SK-N-SH (cell line): ENCODE results near the gene GPR15. TPM values are rescaled to one million over a fixed set of nuclear protein-coding genes. Genes with fewer than 3 reads are reported as not detected.

Source experiments
- CTCF ChIA-PET: fragments of 300-600, 350-600 bp; formaldehyde crosslinking; extraction: SDS; loops from one replicate; lab custom pipeline; 2021; lab: Yijun Ruan, JAX
- POLR2A ChIA-PET: fragments of 350-600 bp; sonication (Branson Sonifier 250); formaldehyde crosslinking; extraction: SDS; loops from one replicate; lab custom pipeline; 2020; ENCODE audit warnings: antibody characterized with exemption, inconsistent platforms; lab: Yijun Ruan, JAX
- DNase-seq: peaks from one replicate; pipeline ENCODE4 v3.0.0; 2012
- H2AFZ ChIP-seq: fragments of 200-600 bp; sonication (generic); 2 replicates; pipeline ENCODE4 v1.8.1; 2016; ENCODE audit warnings: antibody characterized with exemption, mild to moderate bottlenecking, low read depth
- H3F3A ChIP-seq: fragments of 200-600 bp; sonication (generic); replicated peaks from 2 replicates; pipeline ENCODE3; 2016; ENCODE audit warnings: antibody characterized with exemption, mild to moderate bottlenecking; ENCODE audit not compliant: insufficient read depth
- H3K27ac ChIP-seq, 2 experiments: fragments of 200-500 bp in 1 of 2; fragments of 200-600 bp in 1 of 2; sonication (Bioruptor generic) in 1 of 2; sonication (generic), shearing (Covaris generic) in 1 of 2; 2 replicates each; pipeline versions ENCODE4 v1.5.1 to v1.6.1; 2014 to 2016; ENCODE audit warnings: low read depth in 2 of 2, inconsistent platforms in 1 of 2, low read length in 1 of 2, mild to moderate bottlenecking in 1 of 2, mixed read lengths in 1 of 2
- H3K27me3 ChIP-seq: fragments of 200-600 bp; sonication (generic), shearing (Covaris generic); 2 replicates; pipeline ENCODE4 v1.6.1; 2016; ENCODE audit warnings: mixed run types; ENCODE audit not compliant: insufficient read depth
- H3K36me3 ChIP-seq, 2 experiments: fragments of 200-500 bp in 1 of 2; fragments of 200-600 bp in 1 of 2; sonication (Bioruptor generic) in 1 of 2; sonication (generic) in 1 of 2; replicated peaks in 1 of 2; 2 replicates each; pipeline versions ENCODE3 to v1.5.1; 2014 to 2016; ENCODE audit warnings: low read length in 1 of 2, mild to moderate bottlenecking in 1 of 2; ENCODE audit not compliant: insufficient read depth in 2 of 2, control insufficient read depth in 1 of 2
- H3K4me1 ChIP-seq, 2 experiments: fragments of 200-500 bp in 1 of 2; fragments of 200-600 bp in 1 of 2; sonication (Bioruptor generic) in 1 of 2; sonication (generic), shearing (Covaris generic) in 1 of 2; 2 replicates each; pipeline versions ENCODE4 v1.5.1 to v1.6.1; 2014 to 2016; ENCODE audit warnings: low read depth in 1 of 2, low read length in 1 of 2, mixed run types in 1 of 2; ENCODE audit not compliant: insufficient read depth in 2 of 2, control insufficient read depth in 1 of 2
- H3K4me2 ChIP-seq: fragments of 200-600 bp; sonication (generic), shearing (Covaris generic); 2 replicates; pipeline ENCODE4 v1.6.1; 2017; ENCODE audit warnings: mixed run types
- H3K4me3 ChIP-seq, 2 experiments: fragments of 200-500 bp in 1 of 2; fragments of 200-600 bp in 1 of 2; sonication (Bioruptor generic) in 1 of 2; sonication (generic), shearing (Covaris generic) in 1 of 2; 2 replicates each; pipeline versions ENCODE4 v1.5.1 to v1.8.1; 2014 to 2016; ENCODE audit warnings: low read depth in 2 of 2, inconsistent platforms in 1 of 2, low read length in 1 of 2, mild to moderate bottlenecking in 1 of 2, mixed read lengths in 1 of 2, moderate library complexity in 1 of 2
- H3K79me2 ChIP-seq: fragments of 200-600 bp; sonication (generic); 2 replicates; pipeline ENCODE4 v1.8.1; 2017; ENCODE audit warnings: mild to moderate bottlenecking; ENCODE audit not compliant: insufficient read depth
- H3K9ac ChIP-seq: fragments of 200-600 bp; sonication (generic); 2 replicates; pipeline ENCODE4 v1.6.1; 2017; ENCODE audit warnings: mixed run types
- H3K9me2 ChIP-seq: fragments of 200-600 bp; sonication (generic); 2 replicates; pipeline ENCODE4 v1.6.1; 2017; ENCODE audit warnings: mixed run types
- H3K9me3 ChIP-seq: fragments of 200-600 bp; sonication (generic); 2 replicates; pipeline ENCODE4 v1.6.1; 2017; ENCODE audit warnings: mixed run types, mild to moderate bottlenecking, moderate library complexity
- H4K20me1 ChIP-seq: fragments of 200-600 bp; sonication (generic); 2 replicates; pipeline ENCODE4 v1.6.1; 2017; ENCODE audit warnings: mild to moderate bottlenecking, mixed run types; ENCODE audit not compliant: insufficient read depth
- CHD2 ChIP-seq: fragments of 150-350 bp; IDR thresholded peaks from 2 replicates; pipeline ENCODE4 v1.6.1; 2018; ENCODE audit warnings: low read length; ENCODE audit not compliant: partially characterized antibody
- FOXJ3 ChIP-seq: sonication (generic); formaldehyde crosslinking; IDR thresholded peaks from 2 replicates; pipeline ENCODE4 v1.5.1; 2020; ENCODE audit warnings: mild to moderate bottlenecking, missing genetic modification reagents
- GABPA ChIP-seq: IDR thresholded peaks from 2 replicates; pipeline ENCODE4 v1.4.0; 2012; ENCODE audit warnings: low read depth, mild to moderate bottlenecking
- NFIC ChIP-seq: IDR thresholded peaks from 2 replicates; pipeline ENCODE4 v1.4.0; 2012; ENCODE audit warnings: borderline replicate concordance
- NRF1 ChIP-seq: IDR thresholded peaks from 2 replicates; pipeline ENCODE4 v1.6.1; 2012; ENCODE audit warnings: low read depth, mild to moderate bottlenecking, low read length
- RCOR1 ChIP-seq: fragments of 150-350 bp; IDR thresholded peaks from 2 replicates; pipeline ENCODE4 v1.6.1; 2017; ENCODE audit warnings: antibody characterized with exemption, low read length
- REST ChIP-seq: IDR thresholded peaks from 2 replicates; pipeline ENCODE4 v1.6.1; 2012; ENCODE audit warnings: mild to moderate bottlenecking, low read depth, low read length, moderate library complexity
- SIN3A ChIP-seq: IDR thresholded peaks from 2 replicates; pipeline ENCODE4 v1.6.1; 2012; ENCODE audit warnings: low read depth, mild to moderate bottlenecking, low read length, moderate library complexity, borderline replicate concordance
- TAF1 ChIP-seq: IDR thresholded peaks from 2 replicates; pipeline ENCODE4 v1.6.1; 2012; ENCODE audit warnings: low read depth, mild to moderate bottlenecking, low read length, moderate library complexity, borderline replicate concordance
- TCF12 ChIP-seq: IDR thresholded peaks from 2 replicates; pipeline ENCODE4 v1.4.0; 2012
- YY1 ChIP-seq: IDR thresholded peaks from 2 replicates; pipeline ENCODE4 v1.4.0; 2012; ENCODE audit warnings: low read depth, mild to moderate bottlenecking
- WGBS: methylation state at CpG from one replicate; pipeline ENCODE4 v1.1.6; 2017; ENCODE audit warnings: low lambda C conversion rate; 5-methylcytosine and 5-hydroxymethylcytosine counted together
- polyA plus RNA-seq, 3 experiments: library from polyadenylated mRNA; depleted of rRNA; stranded (reverse); fragments of >200 nt; gene quantifications; 2 replicates each; pipeline ENCODE4 v1.2.3, GENCODE V29; 2012
- TF ChIP-seq, protein P1 (sequence below): IDR thresholded peaks from 2 replicates; pipeline ENCODE4 v1.4.0; 2012; ENCODE audit warnings: low read depth
- TF ChIP-seq, protein P2 (sequence below): IDR thresholded peaks from 2 replicates; pipeline ENCODE4; 2012

The GPR15 gene
- polyA plus RNA-seq, 1 of the 3 experiments (the other 2 are of a cell fraction): not detected

DNA sequence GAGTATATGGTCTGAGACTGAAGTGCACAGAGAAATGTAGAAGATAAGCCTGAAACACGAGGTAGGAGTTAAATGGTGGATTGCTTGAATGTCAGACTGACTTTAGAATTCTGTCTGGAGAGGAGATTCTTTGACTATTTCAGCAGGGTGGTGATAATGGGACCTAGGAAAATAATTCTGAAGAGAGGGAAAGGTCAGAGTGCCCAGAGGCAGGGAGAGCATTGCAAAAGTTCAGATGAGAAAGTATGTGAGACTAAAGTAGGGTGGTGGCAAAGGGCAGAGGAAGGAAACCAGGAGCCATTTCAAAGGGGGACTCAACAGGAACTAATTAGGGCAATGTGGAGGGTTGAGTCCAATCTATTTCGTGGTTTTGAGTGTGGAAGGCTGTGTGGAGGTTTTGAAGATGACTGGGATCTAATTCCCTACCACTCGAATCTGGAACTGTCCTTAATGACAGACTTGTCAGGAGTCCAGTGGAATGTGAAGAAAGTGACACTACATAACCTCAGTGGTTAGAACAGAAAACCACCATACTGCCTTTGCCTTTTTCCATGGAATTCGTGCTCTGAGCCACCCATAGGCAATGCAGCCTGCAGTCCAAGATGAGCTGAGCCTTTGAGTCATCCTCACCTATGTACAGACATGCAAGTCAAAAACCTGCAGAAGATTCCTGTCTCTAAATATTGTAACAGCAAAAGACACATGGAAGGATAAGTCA is 45.6 kb downstream of the GPR15 start:
- 96% methylated on average over 4 of the region's 4 CpGs for WGBS
- DNase-seq: no peak
- no peaks in the 10 kb centered on the region for H3K4me1 ChIP-seq

DNA sequence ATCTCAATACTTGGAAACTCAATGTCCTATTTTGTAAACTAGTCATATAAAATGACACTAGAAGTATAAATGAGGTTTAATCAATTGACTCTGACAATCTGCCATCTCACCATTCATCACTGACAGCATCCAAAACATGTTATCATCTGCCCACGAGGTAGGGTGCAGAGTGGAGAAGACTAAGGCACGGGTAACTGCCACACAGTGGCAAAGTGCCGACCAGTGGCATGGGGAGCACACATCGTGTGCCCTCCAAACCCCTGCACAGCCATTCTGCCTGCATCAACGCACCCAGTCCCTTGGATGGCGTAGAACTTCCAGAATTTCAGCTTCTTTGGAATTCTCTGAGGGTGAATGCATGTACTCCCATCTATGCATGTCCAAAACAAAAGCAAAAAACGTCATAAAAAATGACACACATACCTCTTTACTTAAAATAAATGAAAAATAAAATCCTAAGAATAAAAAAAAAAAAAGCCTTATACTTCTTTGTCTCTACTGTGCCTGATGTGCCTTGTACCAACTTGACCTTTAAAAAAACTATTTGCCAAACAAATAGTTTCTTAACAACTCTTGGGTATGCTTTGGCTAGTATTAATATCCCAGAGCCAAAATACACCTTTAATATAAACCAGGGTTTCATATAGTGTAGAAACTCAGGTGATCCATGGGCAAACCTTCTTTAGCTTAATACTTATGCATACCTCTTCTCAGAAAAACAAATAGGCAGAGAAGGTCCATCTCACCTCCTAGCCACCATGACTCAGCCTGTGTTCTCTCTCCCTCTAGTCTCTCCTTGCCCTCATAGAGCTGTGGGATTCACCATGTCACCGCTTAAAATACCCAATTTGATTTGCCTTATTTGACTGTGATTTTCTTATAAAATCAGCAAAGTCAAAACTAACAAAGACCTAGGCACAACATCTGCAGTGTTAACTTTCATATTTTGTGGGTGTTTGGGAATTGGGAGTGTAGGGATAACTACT is 48.9 kb downstream of the GPR15 start:
- ChIA-PET POLR2A (no interaction called here), CTCF (interaction anchor here (1.0 to 1.1 kb wide), 3 partner anchors 17 to 541 kb away, joined by 3 to 4 read pairs (median 3); no protein-coding TSS in a partner anchor)
- Histone ChIP-seq H3K27me3 (no peaks in the 10 kb centered on the region), H3K36me3 (peaks cover 44 to 77% of the 10 kb centered on the region in 2 experiments), H3K27ac (no peak overlapping the region), H3K9me3 (no peaks in the 10 kb centered on the region), H3K9ac (no peak overlapping the region), H3F3A (no peaks in the 10 kb centered on the region), H3K4me1 (no peaks in the 10 kb centered on the region), H3K4me2 (no peak overlapping the region), H4K20me1 (no peaks in the 10 kb centered on the region), H2AFZ (no peak overlapping the region), H3K9me2 (no peaks in the 10 kb centered on the region), H3K79me2 (no peaks in the 10 kb centered on the region), H3K4me3 (no peak overlapping the region)
- no peak for DNase-seq
- TF ChIP-seq GABPA: no peak
- TF ChIP-seq, protein P1, sequence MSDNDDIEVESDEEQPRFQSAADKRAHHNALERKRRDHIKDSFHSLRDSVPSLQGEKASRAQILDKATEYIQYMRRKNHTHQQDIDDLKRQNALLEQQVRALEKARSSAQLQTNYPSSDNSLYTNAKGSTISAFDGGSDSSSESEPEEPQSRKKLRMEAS: no peak
- no peak for TF ChIP-seq NRF1
- TF ChIP-seq YY1: no peak
- TF ChIP-seq REST: no peak
- no peak for TF ChIP-seq RCOR1
- TF ChIP-seq FOXJ3 (CRISPR knock-in tag): no peak
- TF ChIP-seq SIN3A: no peak
- 90% methylated on average over 8 of the region's 8 CpGs for WGBS

More for the DNA sequence above, 45.6 kb downstream of the GPR15 start:
- Histone ChIP-seq H3K27me3 (no peaks in the 10 kb centered on the region), H3K9ac (no peak overlapping the region), H2AFZ (no peak overlapping the region), H3K27ac (no peak overlapping the region), H3K4me3 (no peak overlapping the region), H3K9me2 (no peaks in the 10 kb centered on the region), H4K20me1 (no peaks in the 10 kb centered on the region), H3K9me3 (no peaks in the 10 kb centered on the region), H3K79me2 (no peaks in the 10 kb centered on the region), H3F3A (peaks cover 6% of the 10 kb centered on the region), H3K36me3 (peaks cover 24 to 52% of the 10 kb centered on the region in 2 experiments), H3K4me2 (no peak overlapping the region)
- POLR2A ChIA-PET: no interaction called here
- CTCF ChIA-PET: interaction anchor here (0.9 kb wide), 1 partner anchor 12 kb away, joined by 4 read pairs; no protein-coding TSS in a partner anchor
- TF ChIP-seq YY1: no peak
- TF ChIP-seq CHD2: no peak
- TF ChIP-seq TAF1: no peak
- no peak for TF ChIP-seq NFIC
- no peak for TF ChIP-seq TCF12
- TF ChIP-seq, protein P2, sequence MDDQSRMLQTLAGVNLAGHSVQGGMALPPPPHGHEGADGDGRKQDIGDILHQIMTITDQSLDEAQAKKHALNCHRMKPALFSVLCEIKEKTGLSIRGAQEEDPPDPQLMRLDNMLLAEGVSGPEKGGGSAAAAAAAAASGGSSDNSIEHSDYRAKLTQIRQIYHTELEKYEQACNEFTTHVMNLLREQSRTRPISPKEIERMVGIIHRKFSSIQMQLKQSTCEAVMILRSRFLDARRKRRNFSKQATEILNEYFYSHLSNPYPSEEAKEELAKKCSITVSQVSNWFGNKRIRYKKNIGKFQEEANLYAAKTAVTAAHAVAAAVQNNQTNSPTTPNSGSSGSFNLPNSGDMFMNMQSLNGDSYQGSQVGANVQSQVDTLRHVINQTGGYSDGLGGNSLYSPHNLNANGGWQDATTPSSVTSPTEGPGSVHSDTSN: no peak
